ENCODE data around the gene CLCN2.
A peak's percentile ranks its signal among the peaks of the same experiment; 100 is the strongest.

DNA sequence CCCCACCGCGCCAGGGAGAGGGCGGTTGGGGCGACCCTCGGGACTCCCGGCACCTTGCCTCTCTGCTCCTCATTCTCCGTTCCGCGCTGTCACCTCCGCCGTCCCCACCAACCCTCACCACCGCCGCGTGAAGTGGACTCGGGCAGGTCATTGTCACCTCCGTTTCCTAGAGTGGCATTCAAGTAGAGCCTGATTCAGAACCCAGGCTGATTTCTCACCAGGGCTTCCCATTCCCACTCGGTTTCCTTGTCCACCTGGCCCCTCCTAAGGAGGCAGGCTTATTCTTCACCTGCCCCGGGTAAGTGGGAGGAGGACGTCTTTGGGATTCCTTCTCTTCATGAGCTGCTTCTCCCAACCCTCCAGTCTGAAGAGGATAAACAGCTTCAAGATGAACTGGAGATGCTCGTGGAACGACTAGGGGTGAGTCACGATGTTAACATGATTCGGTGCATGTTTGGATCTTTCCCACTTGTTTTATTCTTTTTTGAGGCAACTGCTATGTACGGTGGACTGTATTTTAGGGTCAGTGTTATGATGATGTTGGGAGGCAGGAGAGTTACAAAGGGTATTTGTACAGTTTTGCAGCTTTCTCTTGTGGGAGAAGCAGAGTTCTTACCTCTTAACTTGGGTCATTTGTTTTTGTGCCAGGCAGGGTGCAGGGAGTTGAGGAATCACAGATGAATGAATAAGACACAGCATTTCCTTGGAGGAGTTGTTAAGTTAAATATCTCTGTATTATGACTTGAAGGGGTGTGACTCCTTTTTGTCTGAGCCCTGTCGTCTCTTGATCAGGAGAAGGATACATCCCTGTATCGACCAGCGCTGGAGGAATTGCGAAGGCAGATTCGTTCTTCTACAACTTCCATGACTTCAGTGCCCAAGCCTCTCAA is 61.7 kb downstream of the CLCN2 start:
- TF ChIP-seq CTCF (IDR thresholded peaks at IDR 0.05) (no peak), IRF2 (CRISPR knock-in tag; IDR thresholded peaks at IDR 0.05; ENCODE audit: borderline replicate concordance, low read depth) (no peak), ZNF232 (CRISPR knock-in tag; IDR thresholded peaks at IDR 0.05) (no peak), GABPB1 (CRISPR knock-in tag; IDR thresholded peaks at IDR 0.05) (no peak), MAX (CRISPR knock-in tag; IDR thresholded peaks at IDR 0.05) (no peak), JUN (CRISPR knock-in tag; IDR thresholded peaks at IDR 0.05) (0 out of 2 replicates have a peak, but pooled peaks have one; percentile 17), USF1 (CRISPR knock-in tag; IDR thresholded peaks at IDR 0.05) (no peak; the same call in 1 of the 2 replicates)
